ENCODE results near the gene NDUFC2. TPM values are rescaled to one million over a fixed set of nuclear protein-coding genes. Genes with fewer than 3 reads are reported as not detected.

The NDUFC2 gene
- total and polyA plus RNA-seq, 2 experiments from 2014 or later = 122 to 711 TPM

DNA sequence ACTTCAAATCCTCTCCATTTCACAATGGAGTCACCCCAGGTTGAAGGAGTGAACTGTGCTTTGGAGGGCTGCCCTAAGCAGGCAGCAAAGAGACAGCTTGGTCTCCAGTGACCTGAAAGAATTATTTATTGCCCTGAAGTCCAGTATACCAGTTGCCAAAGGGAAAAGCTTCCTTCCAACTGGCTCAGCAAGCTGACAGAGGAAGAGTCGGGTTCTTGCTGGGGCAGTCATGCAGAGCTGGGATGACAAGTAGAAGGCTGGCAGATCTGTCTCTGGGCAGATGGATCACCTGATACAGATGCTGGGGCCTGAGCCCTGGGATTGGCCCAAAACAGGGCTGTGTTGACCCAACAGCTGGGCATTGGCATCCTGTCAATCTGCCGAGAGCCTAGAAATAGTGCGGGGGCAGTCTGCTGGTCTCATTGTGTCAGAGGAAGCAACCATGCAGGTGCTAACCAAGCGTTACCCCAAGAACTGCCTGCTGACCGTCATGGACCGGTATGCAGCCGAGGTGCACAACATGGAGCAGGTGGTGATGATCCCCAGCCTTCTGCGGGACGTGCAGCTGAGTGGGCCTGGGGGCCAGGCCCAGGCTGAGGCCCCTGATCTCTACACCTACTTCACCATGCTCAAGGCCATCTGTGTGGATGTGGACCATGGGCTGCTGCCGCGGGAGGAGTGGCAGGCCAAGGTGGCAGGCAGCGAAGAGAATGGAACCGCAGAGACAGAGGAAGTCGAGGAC is 16.1 kb downstream of the NDUFC2 start, which contains the start of gene THRSP (continued):
- TF ChIP-seq, protein P1, sequence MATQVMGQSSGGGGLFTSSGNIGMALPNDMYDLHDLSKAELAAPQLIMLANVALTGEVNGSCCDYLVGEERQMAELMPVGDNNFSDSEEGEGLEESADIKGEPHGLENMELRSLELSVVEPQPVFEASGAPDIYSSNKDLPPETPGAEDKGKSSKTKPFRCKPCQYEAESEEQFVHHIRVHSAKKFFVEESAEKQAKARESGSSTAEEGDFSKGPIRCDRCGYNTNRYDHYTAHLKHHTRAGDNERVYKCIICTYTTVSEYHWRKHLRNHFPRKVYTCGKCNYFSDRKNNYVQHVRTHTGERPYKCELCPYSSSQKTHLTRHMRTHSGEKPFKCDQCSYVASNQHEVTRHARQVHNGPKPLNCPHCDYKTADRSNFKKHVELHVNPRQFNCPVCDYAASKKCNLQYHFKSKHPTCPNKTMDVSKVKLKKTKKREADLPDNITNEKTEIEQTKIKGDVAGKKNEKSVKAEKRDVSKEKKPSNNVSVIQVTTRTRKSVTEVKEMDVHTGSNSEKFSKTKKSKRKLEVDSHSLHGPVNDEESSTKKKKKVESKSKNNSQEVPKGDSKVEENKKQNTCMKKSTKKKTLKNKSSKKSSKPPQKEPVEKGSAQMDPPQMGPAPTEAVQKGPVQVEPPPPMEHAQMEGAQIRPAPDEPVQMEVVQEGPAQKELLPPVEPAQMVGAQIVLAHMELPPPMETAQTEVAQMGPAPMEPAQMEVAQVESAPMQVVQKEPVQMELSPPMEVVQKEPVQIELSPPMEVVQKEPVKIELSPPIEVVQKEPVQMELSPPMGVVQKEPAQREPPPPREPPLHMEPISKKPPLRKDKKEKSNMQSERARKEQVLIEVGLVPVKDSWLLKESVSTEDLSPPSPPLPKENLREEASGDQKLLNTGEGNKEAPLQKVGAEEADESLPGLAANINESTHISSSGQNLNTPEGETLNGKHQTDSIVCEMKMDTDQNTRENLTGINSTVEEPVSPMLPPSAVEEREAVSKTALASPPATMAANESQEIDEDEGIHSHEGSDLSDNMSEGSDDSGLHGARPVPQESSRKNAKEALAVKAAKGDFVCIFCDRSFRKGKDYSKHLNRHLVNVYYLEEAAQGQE (IDR thresholded peaks at IDR 0.05; ENCODE audit: unreplicated experiment) = no peak
- TF ChIP-seq EZH2phosphoT487 (IDR thresholded peaks at IDR 0.05; ENCODE audit: unreplicated experiment) (no peak), JUNB (IDR thresholded peaks at IDR 0.05; ENCODE audit: unreplicated experiment) (no peak)

GRCh38 chr11:78062671-78063070 is 17.0 kb downstream of the NDUFC2 start:
- Histone ChIP-seq H3K4me2 (no peak overlapping the region), H3K4me3 (no peak overlapping the region), H3K79me2 (replicated peaks; ENCODE audit: insufficient read depth) (no peaks in the 10 kb centered on the region), H4K20me1 (replicated peaks; ENCODE audit: insufficient read depth) (no peaks in the 10 kb centered on the region; the same call in 1 of the 2 replicates), H3K9me2 (ENCODE audit: insufficient read depth) (no peaks in the 10 kb centered on the region), H3F3A (replicated peaks; ENCODE audit: low read depth) (no peaks in the 10 kb centered on the region), H3K27ac (ENCODE audit: low read depth) (no peak overlapping the region), H3K4me1 (ENCODE audit: insufficient read depth) (no peaks in the 10 kb centered on the region), H3K27me3 (ENCODE audit: insufficient read depth) (no peaks in the 10 kb centered on the region), H3K36me3 (ENCODE audit: insufficient read depth) (no peaks in the 10 kb centered on the region), H2AFZ (no peak overlapping the region)
- Mint-ChIP-seq H3K36me3 (ENCODE audit: low read depth) (peaks cover 9% of the 10 kb centered on the region), H3K27me3 (ENCODE audit: insufficient read depth, low read depth, poor library complexity) (peaks cover 2% of the 10 kb centered on the region), H3K9me3 (no peaks in the 10 kb centered on the region), H3K27ac (no peak overlapping the region), H3K4me3 (no peak overlapping the region), H3K4me1 (no peaks in the 10 kb centered on the region)
- ATAC-seq (no peak), DNase-seq (ENCODE audit: low spot score) (no peak)
- TF ChIP-seq EZH2 (IDR thresholded peaks at IDR 0.05; ENCODE audit: low read depth, unreplicated experiment) (no peak), STAT1 (IDR thresholded peaks at IDR 0.05; ENCODE audit: unreplicated experiment) (no peak), ZNF331 (CRISPR knock-in tag; IDR thresholded peaks at IDR 0.05; ENCODE audit: low read depth) (no peak), JUNB (IDR thresholded peaks at IDR 0.05; ENCODE audit: unreplicated experiment) (no peak), NANOG (IDR thresholded peaks at IDR 0.05; ENCODE audit: borderline replicate concordance) (no peak), ETS1 (IDR thresholded peaks at IDR 0.05) (no peak), EZH2phosphoT487 (IDR thresholded peaks at IDR 0.05; ENCODE audit: unreplicated experiment) (no peak)

GRCh38 chr11:78061921-78062311 is 17.7 kb downstream of the NDUFC2 start:
- no peaks in the 10 kb centered on the region for H3K27me3 ChIP-seq (ENCODE audit: insufficient read depth)
- no peak for ATAC-seq
- no peak overlapping the region for H2AFZ ChIP-seq
- no peak overlapping the region for H3K4me2 ChIP-seq
- Mint-ChIP-seq H3K9me3 (no peaks in the 10 kb centered on the region), H3K36me3 (ENCODE audit: low read depth) (peaks cover 2% of the 10 kb centered on the region; the same call in 1 of the 3 replicates), H3K4me3 (no peak overlapping the region), H3K4me1 (no peaks in the 10 kb centered on the region), H3K27me3 (ENCODE audit: insufficient read depth, low read depth, poor library complexity) (peaks cover 2% of the 10 kb centered on the region), H3K27ac (no peak overlapping the region)
- H3K27ac ChIP-seq (ENCODE audit: low read depth) = no peak overlapping the region
- DNase-seq (ENCODE audit: low spot score) = no peak
- H3K36me3 ChIP-seq (ENCODE audit: insufficient read depth) = no peaks in the 10 kb centered on the region
- H3K9me2 ChIP-seq (ENCODE audit: insufficient read depth) = no peaks in the 10 kb centered on the region
- no peaks in the 10 kb centered on the region for H3F3A ChIP-seq (replicated peaks; ENCODE audit: low read depth)
- no peaks in the 10 kb centered on the region for H3K79me2 ChIP-seq (replicated peaks; ENCODE audit: insufficient read depth)
- no peaks in the 10 kb centered on the region for H3K4me1 ChIP-seq (ENCODE audit: insufficient read depth)
- H3K4me3 ChIP-seq = no peak overlapping the region
- H4K20me1 ChIP-seq (replicated peaks; ENCODE audit: insufficient read depth) = no peaks in the 10 kb centered on the region
- TF ChIP-seq ETS1 (IDR thresholded peaks at IDR 0.05) = no peak
- TF ChIP-seq ZNF331 (CRISPR knock-in tag; IDR thresholded peaks at IDR 0.05; ENCODE audit: low read depth) = no peak
- no peak for TF ChIP-seq JUNB (IDR thresholded peaks at IDR 0.05; ENCODE audit: unreplicated experiment)
- no peak for TF ChIP-seq CTCF (conservative IDR thresholded peaks at IDR 0.05; ENCODE audit: low read depth in 2 of 2)
- no peak for TF ChIP-seq CREB1 (CRISPR knock-in tag; IDR thresholded peaks at IDR 0.05; ENCODE audit: low read depth)
